HG03025 (cell line): ENCODE results near the gene PACSIN1.

ENCODE experiments used
- ATAC-seq: cut with Tn5 transposase; IDR thresholded peaks from one replicate; pipeline ENCODE4 v1.9.1; 2021; ENCODE audit warnings: mild to moderate bottlenecking, moderate library complexity; ENCODE audit not compliant: unreplicated experiment, low FRiP score

The PACSIN1 gene

GRCh38 chr6:34465531-34466241 is at the start of gene PACSIN1:
Gene PACSIN1 (plus strand): TSS chr6:34466076. CDS start chr6:34526306, 60,230 bp downstream.
- no peak for ATAC-seq

GRCh38 chr6:34416877-34417371 is 49.0 kb upstream of the PACSIN1 start:
- ATAC-seq, result no peak

DNA sequence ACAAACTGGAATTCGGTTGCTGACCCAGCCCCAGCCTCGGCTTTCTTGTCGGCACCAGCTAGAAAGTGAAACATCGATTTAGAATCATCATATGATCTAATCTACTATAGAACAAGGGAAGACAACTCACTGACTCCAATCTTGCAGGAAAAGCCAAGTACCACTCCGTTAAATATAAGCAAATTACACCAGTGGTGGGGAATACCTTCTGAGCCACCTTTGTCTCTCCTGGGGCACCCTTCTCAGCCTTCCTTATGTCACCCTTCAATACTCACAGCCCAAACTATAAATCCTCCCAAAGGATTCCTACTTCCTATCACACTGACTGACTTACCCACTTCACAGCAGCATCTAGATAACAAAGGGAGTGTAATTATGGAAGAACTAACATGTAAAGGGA is 47.5 kb upstream of the PACSIN1 start:
- ATAC-seq, result no peak

GRCh38 chr6:34423254-34423653 is 42.6 kb upstream of the PACSIN1 start:
- no peak for ATAC-seq

DNA sequence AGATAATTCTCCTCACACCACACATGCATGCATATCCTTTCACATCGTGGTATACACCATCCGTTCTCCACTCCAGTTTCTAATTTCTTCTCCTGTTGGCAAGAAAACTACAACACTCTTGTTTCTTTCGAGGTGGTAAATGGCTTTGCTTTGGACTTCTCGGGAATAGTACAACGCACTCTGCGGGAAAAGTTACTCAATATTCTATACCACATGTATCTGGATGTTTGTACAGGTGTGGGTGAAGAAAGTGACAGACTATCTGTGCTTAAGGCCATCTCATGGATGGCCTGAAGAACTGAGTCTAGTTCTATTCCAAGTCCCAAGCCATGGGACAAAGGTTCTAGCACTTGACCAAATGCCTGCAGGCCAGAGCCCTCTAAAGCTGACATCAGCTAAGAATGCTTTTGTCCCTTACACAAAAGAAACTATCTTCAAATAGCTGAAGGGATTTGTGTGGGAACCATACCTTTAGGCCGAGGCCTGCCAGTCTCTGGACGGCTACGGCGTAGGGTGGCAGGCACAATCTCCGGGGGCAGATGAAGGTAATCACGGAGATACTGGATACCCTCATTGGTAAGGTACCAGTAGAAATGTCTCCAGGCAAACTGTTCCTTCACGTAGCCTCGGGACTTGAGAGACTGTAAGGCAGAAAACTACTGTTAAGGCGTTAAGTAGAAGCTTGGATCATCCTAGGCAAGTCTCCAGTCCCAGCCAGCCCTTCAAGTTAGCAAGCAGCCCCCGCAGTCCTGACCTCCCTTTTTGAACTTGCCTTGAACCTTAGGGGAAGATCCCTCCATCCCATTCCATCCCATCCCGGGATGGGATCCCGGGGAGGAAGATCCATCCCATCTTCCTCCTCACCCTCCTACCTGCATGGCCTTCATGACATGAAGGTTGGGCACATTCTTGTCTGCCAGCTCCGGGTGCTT is 41.4 kb upstream of the PACSIN1 start:
- ATAC-seq, result no peak

DNA sequence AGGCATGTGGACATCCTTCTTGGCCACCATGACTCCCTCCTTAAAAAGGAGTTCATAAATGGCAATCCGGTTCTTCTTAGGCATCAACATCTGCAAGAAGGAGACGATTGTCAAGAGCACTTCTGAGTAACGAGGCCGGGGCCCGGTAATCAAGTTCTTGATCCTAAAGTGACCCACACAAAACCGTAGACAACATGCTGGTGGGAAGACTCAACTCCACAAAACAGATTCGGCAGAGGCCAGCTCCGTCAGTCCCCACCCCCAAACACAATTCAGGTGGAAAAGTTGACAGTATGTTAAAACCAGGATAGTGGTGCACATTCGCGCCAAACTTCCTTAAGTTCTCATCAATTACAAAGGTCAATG is 40.8 kb upstream of the PACSIN1 start:
- ATAC-seq, result no peak

DNA sequence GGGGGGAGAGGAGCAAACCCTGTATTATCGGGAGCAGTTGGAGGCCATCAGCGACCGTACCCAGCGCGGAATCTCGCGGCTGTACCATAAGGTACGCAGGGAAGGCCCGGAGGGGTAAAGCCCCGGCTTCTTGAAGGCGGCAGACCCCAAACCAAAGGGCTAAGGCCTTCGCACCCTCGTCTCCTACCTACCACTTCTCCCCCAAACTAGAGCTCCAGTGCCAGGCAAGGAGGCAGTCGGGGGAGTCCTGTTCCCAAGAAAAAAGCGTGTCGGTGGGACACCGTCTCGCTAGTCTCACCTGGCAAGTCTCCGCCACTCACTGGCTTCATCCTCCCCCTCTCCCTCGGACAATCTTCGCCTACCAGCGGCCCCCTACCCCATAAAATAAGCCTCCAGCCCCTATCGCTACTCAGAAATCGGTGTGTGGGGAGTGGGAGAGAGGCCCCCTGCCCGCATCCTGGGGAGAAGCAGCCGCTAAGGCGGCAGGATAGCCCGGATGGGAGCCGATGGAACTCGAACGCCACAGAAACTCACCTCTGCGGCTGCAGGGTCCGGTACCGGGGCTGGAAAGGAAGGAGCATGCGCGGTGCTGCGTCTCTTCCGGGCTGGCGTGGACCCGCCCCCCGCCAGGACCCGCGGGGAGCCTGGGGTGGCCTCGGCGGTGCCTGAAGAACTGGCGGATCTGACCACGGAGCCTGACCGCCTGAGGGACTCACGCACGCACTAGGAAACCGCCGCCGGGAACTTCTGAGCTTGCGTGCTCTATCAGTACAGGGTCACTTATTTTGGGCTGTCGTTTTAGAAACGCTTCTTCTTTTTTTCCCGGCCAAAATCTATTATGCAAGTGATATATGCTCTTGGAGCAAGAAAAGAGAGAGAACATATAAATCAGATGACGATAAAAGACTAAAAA is 40.1 kb upstream of the PACSIN1 start, which contains the start of gene RPS10:
Gene RPS10 (minus strand): TSS at position 572 of the 913 bp plus-strand sequence. CDS start 848 bp downstream, outside the sequence.
- ATAC-seq, result peak; percentile 77

- ATAC-seq, result no peak
These were observed 30.0 kb upstream of the PACSIN1 start for GRCh38 chr6:34435916-34436315.

- ATAC-seq, result no peak
These were observed 28.9 kb upstream of the PACSIN1 start for GRCh38 chr6:34436803-34437643.

DNA sequence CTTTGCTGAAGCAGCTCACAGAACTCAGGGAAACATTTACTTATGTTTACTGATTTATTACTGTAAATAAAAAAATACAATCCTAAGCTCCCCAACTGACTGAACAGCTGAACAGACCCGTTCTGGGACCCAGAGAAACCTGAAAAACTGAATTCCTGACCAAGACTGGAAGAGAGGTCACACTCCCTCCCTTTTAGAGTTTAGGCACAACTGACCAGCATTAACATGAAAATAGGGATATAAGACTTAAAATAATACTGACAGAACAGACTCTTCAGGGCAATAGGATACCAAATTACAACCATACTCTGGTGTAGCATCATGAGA is 28.3 kb upstream of the PACSIN1 start:
- ATAC-seq, result no peak

DNA sequence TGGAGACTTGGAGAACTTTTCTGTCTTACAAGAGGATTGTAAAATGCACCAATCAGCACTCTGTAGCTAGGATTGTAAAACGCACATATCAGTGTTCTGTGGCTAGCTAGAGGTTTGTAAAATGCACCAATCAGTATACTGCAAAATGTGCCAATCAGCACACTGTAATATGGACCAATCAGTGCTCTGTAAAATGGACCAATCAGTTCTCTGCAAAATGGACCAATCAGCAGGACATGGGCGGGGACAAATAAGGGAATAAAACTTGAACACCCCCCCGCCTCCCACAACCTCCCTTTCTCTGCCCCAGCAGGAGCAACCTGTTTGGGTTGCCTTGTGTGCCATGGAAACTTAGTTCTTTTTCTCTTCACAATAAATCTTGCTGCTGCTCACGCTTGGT is 27.2 kb upstream of the PACSIN1 start:
- ATAC-seq, result no peak

DNA sequence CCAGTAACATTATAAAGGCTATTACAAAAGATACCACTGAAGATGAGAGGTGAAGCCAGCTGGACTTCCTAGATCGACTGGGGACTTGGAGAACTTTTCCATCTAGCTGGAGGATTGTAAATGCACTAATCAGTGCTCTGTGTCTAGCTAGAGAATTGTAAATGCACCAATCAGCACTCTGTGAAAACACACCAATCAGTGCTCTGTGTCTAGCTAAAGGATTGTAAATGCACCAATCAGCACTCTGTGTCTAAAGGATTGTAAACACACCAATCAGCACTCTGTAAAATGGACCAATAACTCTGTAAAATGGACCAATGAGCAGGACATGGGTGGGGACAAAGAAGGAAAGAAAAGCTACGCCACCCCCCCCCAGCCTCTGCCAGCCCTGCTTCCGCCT is 26.4 kb upstream of the PACSIN1 start:
- no peak for ATAC-seq

GRCh38 chr6:34441526-34441925 is 24.4 kb upstream of the PACSIN1 start:
- no peak for ATAC-seq

GRCh38 chr6:34445313-34445860 is 20.5 kb upstream of the PACSIN1 start:
- no peak for ATAC-seq

DNA sequence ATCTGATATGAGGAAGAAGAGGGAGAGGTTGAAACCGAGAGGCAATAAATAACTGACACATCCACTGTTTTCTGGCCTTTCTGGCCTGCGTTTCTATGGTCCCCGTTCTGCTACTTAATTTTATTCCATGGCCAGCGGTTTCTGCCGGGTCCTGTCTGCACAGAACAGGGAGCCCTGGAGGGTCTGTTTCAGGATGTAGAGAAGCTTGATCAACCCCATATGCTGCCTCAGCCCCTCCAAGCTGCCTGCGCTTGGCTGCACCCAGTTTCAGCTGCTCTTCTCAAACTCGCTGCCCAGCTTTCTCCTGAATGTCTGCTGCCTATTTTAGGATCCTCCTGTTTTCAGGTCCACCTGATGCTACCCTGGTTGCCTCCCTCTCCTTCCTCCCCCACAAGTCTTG is 18.5 kb upstream of the PACSIN1 start:
- ATAC-seq, result no peak

- no peak for ATAC-seq
These were observed 18.0 kb upstream of the PACSIN1 start for GRCh38 chr6:34447910-34448309.

GRCh38 chr6:34451192-34451591 is 14.7 kb upstream of the PACSIN1 start:
- no peak for ATAC-seq

DNA sequence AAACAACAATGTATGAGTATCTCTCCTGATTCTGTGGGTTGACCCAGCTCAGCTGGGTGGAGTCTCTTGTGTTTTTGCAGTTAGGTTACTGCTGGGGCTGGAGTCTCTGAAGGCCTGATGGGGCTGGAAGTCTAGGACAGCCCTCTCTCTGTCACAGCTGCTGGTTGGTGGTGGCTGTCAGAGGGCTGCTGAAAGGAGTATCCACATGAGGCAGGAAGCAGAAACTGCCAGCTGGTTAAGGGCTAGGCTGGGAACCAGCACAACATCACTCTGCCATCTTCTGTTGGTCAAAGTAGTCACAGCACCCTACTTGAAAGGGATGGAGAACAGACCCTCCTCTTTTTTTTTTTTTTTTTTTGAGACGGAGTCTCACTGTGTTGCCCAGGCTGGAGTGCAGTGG is 10.0 kb upstream of the PACSIN1 start:
- ATAC-seq, result no peak

GRCh38 chr6:34457382-34457741 is 8.5 kb upstream of the PACSIN1 start:
- no peak for ATAC-seq
